ENCODE data around the gene NEURL1. TPM values are rescaled to one million over a fixed set of nuclear protein-coding genes. Genes with fewer than 3 reads are reported as not detected.
"Not testable (repeated sequence)": the region's sequence is repeated elsewhere in the genome, so short reads cannot be mapped to it uniquely, and the experiment has no call there.

The NEURL1 gene
- polyA plus RNA-seq, 4 donors: 14.6 to 48.6 (median 20.8) TPM

DNA sequence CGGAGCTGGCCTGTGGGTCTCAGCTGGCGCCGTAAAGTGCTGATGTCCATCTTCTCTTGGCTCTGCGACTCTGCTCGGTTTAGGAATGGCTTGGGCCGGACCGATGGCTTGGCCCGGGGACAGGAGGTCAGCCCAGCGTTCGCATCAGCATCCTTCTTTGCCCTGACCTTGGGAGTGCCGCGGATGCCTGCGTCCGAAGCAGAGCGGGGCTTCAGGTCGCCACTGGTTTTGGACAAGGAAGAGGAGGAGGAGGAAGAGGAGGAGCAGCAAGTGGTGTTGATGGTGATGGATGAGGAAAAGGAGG, 109.3 kb downstream of the NEURL1 start:
- Histone ChIP-seq H3K4me3 (ENCODE audit: low read depth in 1 of 3, low read length in 3 of 3) (no peak overlapping the region), H3K4me1 (ENCODE audit: control insufficient read depth in 3 of 3, insufficient read depth in 2 of 3, low read depth in 1 of 3, low read length in 2 of 3) (peaks cover 0 to 8% (median 0%) of the 10 kb centered on the region in 3 donors), H3K36me3 (ENCODE audit: control insufficient read depth in 3 of 3, insufficient read depth in 2 of 3, low read depth in 1 of 3, low read length in 3 of 3) (peaks cover 0 to 76% (median 2%) of the 10 kb centered on the region in 3 donors), H3K9me3 (ENCODE audit: control insufficient read depth in 2 of 2, insufficient read depth in 1 of 2, low read depth in 1 of 2, low read length in 1 of 2) (no peaks in the 10 kb centered on the region), H3K27me3 (ENCODE audit: control insufficient read depth in 3 of 3, insufficient read depth in 3 of 3, low read length in 3 of 3) (no peaks in the 10 kb centered on the region), H3K27ac (ENCODE audit: low read depth in 1 of 3, low read length in 2 of 3) (no peak overlapping the region)
- no peak for DNase-seq
- WGBS, 3 donors: 91 to 96% (median 91%) methylated on average over 16 of the region's 16 CpGs
- FAIRE-seq: no peak

DNA sequence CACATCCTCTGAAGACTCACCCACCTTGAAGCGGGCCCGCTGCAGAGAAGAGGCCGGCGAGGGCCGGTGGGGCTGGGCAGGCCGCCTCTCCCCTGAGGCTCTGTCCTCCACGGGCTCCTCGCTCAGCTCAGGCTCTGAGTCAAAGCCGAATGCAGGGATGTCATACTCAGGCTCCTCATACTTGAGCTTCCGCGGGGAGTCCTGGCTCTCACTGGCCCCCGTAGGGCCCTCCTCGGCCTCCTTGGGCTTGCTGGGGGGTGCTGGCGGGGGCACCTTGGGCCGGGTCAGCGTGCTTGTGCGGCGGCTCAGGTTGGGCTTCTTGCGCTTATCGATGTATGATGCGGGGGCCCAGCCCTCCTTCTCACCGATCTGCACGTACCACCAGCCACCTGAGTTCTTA, 109.9 kb downstream of the NEURL1 start:
- no peaks in the 10 kb centered on the region for H3K27me3 ChIP-seq (ENCODE audit: control insufficient read depth in 3 of 3, insufficient read depth in 3 of 3, low read length in 3 of 3)
- DNase-seq: no peak
- peaks cover 0 to 8% (median 0%) of the 10 kb centered on the region in 3 donors for H3K4me1 ChIP-seq (ENCODE audit: control insufficient read depth in 3 of 3, insufficient read depth in 2 of 3, low read depth in 1 of 3, low read length in 2 of 3)
- no peaks in the 10 kb centered on the region for H3K9me3 ChIP-seq (ENCODE audit: control insufficient read depth in 2 of 2, insufficient read depth in 1 of 2, low read depth in 1 of 2, low read length in 1 of 2)
- H3K27ac ChIP-seq (ENCODE audit: low read depth in 1 of 3, low read length in 2 of 3): no peak overlapping the region
- peaks cover 0 to 75% (median 2%) of the 10 kb centered on the region in 3 donors for H3K36me3 ChIP-seq (ENCODE audit: control insufficient read depth in 3 of 3, insufficient read depth in 2 of 3, low read depth in 1 of 3, low read length in 3 of 3)
- no peak for FAIRE-seq
- 95 to 97% (median 95%) methylated on average over 22 to 23 of the region's 23 CpGs for WGBS, 3 donors
- H3K4me3 ChIP-seq (ENCODE audit: low read depth in 1 of 3, low read length in 3 of 3): no peak overlapping the region

DNA sequence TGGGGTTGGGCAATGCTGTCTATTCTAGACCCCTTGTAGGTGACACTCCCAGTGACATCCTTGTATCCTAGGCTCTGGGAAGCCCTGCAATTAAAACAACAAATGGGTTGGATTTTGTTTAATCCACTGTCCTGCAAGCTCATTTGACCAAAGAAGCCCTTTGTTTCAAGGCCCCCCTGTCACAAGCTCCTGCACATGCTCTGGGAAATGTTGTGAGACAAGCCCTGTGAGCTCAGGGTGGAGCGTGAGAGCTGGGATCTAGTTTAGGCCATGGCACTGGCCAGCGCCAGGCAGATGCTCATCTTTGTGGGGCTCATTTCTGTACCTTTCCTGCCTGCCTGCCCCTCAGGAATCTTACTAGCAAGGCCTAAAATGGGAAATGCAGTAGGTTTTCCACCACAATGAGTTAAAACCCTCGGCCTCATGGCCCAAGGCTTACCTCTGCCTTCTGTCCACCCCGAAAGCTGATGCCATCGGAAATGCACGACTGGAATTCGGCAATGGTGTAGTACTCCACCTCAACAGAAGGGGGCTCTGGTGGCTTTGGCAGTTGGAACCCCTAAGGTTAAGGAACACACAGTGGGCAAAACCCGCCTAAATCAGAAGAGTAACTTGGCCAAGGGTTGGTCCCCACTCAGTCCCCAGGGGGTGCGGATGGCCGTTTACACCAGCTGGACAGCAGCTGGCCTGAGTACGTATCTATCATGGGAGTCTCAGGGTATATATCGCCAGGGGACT, 112.0 kb downstream of the NEURL1 start:
- H3K27ac ChIP-seq (ENCODE audit: low read depth in 1 of 3, low read length in 2 of 3): no peak overlapping the region
- peaks cover 0 to 78% (median 2%) of the 10 kb centered on the region in 3 donors for H3K36me3 ChIP-seq (ENCODE audit: control insufficient read depth in 3 of 3, insufficient read depth in 2 of 3, low read depth in 1 of 3, low read length in 3 of 3)

DNA sequence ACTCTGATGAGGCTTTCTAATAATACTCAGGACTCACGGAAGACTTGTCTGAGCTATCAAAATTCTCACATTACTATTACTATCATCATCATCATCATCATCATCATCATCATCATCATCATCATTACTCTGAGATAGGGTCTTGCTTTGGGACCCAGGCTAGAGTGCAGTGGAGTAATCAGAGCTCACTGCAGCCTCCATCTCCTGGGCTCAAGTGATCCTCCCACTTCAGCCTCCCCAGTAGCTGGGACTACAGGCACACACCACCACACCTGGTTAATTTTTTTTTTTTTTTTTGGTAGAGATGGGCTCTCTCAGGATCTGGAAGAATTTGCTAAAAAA, 112.6 kb downstream of the NEURL1 start:
- DNase-seq; FAIRE-seq; H3K9me3 ChIP-seq (ENCODE audit: control insufficient read depth in 2 of 2, insufficient read depth in 1 of 2, low read depth in 1 of 2, low read length in 1 of 2); H3K4me1 ChIP-seq (ENCODE audit: control insufficient read depth in 3 of 3, insufficient read depth in 2 of 3, low read depth in 1 of 3, low read length in 2 of 3); H3K4me3 ChIP-seq (ENCODE audit: low read depth in 1 of 3, low read length in 3 of 3); H3K27me3 ChIP-seq (ENCODE audit: control insufficient read depth in 3 of 3, insufficient read depth in 3 of 3, low read length in 3 of 3); H3K27ac ChIP-seq (ENCODE audit: low read depth in 1 of 3, low read length in 2 of 3): not testable (repeated sequence)
- H3K36me3 ChIP-seq (ENCODE audit: control insufficient read depth in 3 of 3, insufficient read depth in 2 of 3, low read depth in 1 of 3, low read length in 3 of 3): peaks cover 0 to 77% (median 2%) of the 10 kb centered on the region in 3 donors
- WGBS, 3 donors: 86 to 100% (median 88%) methylated on average over 1 of the region's 1 CpG

More for the DNA sequence above, 112.0 kb downstream of the NEURL1 start:
- no peak overlapping the region for H3K4me3 ChIP-seq (ENCODE audit: low read depth in 1 of 3, low read length in 3 of 3)
- no peaks in the 10 kb centered on the region for H3K9me3 ChIP-seq (ENCODE audit: control insufficient read depth in 2 of 2, insufficient read depth in 1 of 2, low read depth in 1 of 2, low read length in 1 of 2)
- 71 to 93% (median 86%) methylated on average over 12 of the region's 12 CpGs for WGBS, 3 donors
- FAIRE-seq (no peak), DNase-seq (peak in 1 of 2 donors; percentile 28)
- H3K4me1 ChIP-seq (ENCODE audit: control insufficient read depth in 3 of 3, insufficient read depth in 2 of 3, low read depth in 1 of 3, low read length in 2 of 3): no peaks in the 10 kb centered on the region
- no peaks in the 10 kb centered on the region for H3K27me3 ChIP-seq (ENCODE audit: control insufficient read depth in 3 of 3, insufficient read depth in 3 of 3, low read length in 3 of 3)

DNA sequence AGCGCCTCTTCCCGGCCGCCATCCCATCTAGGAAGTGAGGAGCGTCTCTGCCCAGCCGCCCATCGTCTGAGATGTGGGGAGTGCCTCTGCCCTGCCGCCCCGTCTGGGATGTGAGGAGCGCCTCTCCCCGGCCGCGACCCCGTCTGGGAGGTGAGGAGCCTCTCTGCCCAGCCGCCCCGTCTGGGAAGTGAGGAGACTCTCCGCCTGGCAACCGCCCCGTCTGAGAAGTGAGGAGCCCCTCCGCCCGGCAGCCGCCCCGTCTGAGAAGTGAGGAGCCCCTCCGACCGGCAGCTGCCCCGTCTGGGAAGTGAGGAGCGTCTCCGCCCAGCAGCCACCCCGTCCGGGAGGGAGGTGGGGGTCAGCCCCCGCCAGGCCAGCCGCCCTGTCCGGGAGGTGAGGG, 113.5 kb downstream of the NEURL1 start:
- not testable (repeated sequence) for H3K4me3 ChIP-seq (ENCODE audit: low read depth in 1 of 3, low read length in 3 of 3); FAIRE-seq; H3K27me3 ChIP-seq (ENCODE audit: control insufficient read depth in 3 of 3, insufficient read depth in 3 of 3, low read length in 3 of 3); DNase-seq; H3K27ac ChIP-seq (ENCODE audit: low read depth in 1 of 3, low read length in 2 of 3); H3K9me3 ChIP-seq (ENCODE audit: control insufficient read depth in 2 of 2, insufficient read depth in 1 of 2, low read depth in 1 of 2, low read length in 1 of 2); H3K4me1 ChIP-seq (ENCODE audit: control insufficient read depth in 3 of 3, insufficient read depth in 2 of 3, low read depth in 1 of 3, low read length in 2 of 3)
- peaks cover 0 to 74% (median 2%) of the 10 kb centered on the region in 3 donors for H3K36me3 ChIP-seq (ENCODE audit: control insufficient read depth in 3 of 3, insufficient read depth in 2 of 3, low read depth in 1 of 3, low read length in 3 of 3)
- 94 to 97% (median 97%) methylated on average over 13 to 28 of the region's 32 CpGs for WGBS, 3 donors

DNA sequence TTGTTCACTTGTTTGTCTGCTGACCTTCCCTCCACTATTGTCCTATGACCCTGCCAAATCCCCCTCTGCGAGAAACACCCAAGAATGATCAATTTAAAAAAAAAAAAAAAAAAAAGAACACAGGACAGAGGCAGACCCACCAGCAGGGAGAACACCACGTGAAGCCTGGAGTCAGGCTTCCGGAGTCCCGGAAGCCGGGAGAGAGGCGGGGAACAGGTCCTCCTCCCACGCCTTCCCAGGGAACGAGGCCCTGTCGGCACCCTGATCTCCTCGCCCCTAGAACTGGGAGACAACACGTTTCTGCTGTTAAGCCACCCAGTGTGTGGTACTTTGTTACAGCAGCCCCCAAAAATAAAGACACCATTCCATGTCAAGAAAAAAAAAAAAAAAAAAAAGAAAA, 114.6 kb downstream of the NEURL1 start:
- not testable (repeated sequence) for DNase-seq; H3K4me1 ChIP-seq (ENCODE audit: control insufficient read depth in 3 of 3, insufficient read depth in 2 of 3, low read depth in 1 of 3, low read length in 2 of 3); H3K4me3 ChIP-seq (ENCODE audit: low read depth in 1 of 3, low read length in 3 of 3); H3K27ac ChIP-seq (ENCODE audit: low read depth in 1 of 3, low read length in 2 of 3); H3K9me3 ChIP-seq (ENCODE audit: control insufficient read depth in 2 of 2, insufficient read depth in 1 of 2, low read depth in 1 of 2, low read length in 1 of 2); FAIRE-seq; H3K27me3 ChIP-seq (ENCODE audit: control insufficient read depth in 3 of 3, insufficient read depth in 3 of 3, low read length in 3 of 3)
- WGBS, 3 donors: 75 to 92% (median 87%) methylated on average over 7 to 11 of the region's 11 CpGs
- H3K36me3 ChIP-seq (ENCODE audit: control insufficient read depth in 3 of 3, insufficient read depth in 2 of 3, low read depth in 1 of 3, low read length in 3 of 3): peaks cover 0 to 74% (median 2%) of the 10 kb centered on the region in 3 donors

DNA sequence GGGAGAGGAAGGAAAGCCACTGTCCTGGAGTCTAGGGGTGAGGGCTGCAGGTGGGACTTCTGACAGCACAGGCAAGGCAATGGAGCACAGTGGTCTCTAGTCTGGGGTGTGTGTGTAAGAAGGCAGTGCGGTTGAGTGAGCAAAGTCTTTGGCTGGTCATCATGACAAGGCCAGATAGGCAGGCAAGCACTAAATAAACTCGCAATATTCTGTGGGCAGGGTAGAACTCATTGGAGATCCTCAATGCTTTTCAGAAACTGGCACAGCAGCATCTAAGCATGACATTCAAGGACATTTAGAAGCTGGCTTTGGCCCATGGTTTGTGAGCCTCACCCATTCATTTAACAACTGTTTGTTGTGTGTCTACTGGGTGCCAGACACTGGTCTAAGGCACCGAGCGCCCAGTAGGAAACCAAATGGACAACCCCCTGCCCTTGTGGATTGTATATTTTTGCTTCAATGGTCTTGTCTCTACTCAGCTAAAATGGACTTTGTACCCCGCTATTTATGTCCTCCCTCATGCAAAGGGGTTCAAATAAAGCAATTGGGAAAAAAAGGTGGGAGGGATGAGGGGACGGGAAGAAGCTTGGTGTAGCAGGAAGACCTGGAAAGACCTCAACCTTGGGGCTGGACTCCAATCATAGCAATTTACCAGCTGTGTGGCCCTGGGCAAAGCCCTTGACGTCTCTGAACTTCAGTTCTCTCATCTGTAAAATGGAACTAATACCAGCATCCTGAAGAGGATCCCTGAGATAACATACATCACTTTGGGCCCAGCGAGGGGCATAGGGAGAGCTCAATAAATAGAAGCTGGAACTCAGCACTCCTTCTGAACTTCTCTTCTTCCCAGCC, 116.0 kb downstream of the NEURL1 start:
- Histone ChIP-seq H3K36me3 (ENCODE audit: control insufficient read depth in 3 of 3, insufficient read depth in 2 of 3, low read depth in 1 of 3, low read length in 3 of 3) (peaks cover 0 to 71% (median 2%) of the 10 kb centered on the region in 3 donors), H3K4me1 (ENCODE audit: control insufficient read depth in 3 of 3, insufficient read depth in 2 of 3, low read depth in 1 of 3, low read length in 2 of 3) (no peaks in the 10 kb centered on the region), H3K27ac (ENCODE audit: low read depth in 1 of 3, low read length in 2 of 3) (peak overlapping the region in 1 of 3 donors; percentile 0), H3K27me3 (ENCODE audit: control insufficient read depth in 3 of 3, insufficient read depth in 3 of 3, low read length in 3 of 3) (no peaks in the 10 kb centered on the region), H3K9me3 (ENCODE audit: control insufficient read depth in 2 of 2, insufficient read depth in 1 of 2, low read depth in 1 of 2, low read length in 1 of 2) (no peaks in the 10 kb centered on the region), H3K4me3 (ENCODE audit: low read depth in 1 of 3, low read length in 3 of 3) (no peak overlapping the region)
- WGBS, 3 donors: 93 to 97% (median 94%) methylated on average over 8 of the region's 8 CpGs
- FAIRE-seq (no peak), DNase-seq (no peak)

DNA sequence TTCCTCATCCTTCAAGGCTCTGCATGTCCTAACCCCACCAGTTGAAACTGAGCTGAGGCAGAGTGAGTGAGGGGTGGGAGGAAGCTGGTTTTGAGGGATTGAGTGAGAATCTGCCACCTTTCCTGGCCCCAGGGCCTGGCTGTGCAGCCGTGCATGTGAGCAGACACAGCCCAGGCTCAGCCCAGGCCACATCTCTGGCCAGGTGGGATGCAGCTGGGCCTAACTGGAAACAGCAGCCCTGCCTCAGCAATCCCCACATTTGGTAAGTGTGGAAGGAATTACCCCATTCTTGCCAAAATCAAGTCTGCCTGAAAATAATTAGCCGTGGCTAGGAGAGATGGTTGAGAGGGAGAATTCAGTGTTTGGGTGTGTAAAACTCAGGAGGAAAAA, 116.6 kb downstream of the NEURL1 start:
- H3K4me3 ChIP-seq (ENCODE audit: low read depth in 1 of 3, low read length in 3 of 3): no peak overlapping the region
- H3K36me3 ChIP-seq (ENCODE audit: control insufficient read depth in 3 of 3, insufficient read depth in 2 of 3, low read depth in 1 of 3, low read length in 3 of 3): peaks cover 0 to 71% (median 0%) of the 10 kb centered on the region in 3 donors
- H3K9me3 ChIP-seq (ENCODE audit: control insufficient read depth in 2 of 2, insufficient read depth in 1 of 2, low read depth in 1 of 2, low read length in 1 of 2): no peaks in the 10 kb centered on the region
- peak overlapping the region in 1 of 3 donors; percentile 0 for H3K27ac ChIP-seq (ENCODE audit: low read depth in 1 of 3, low read length in 2 of 3)
- DNase-seq (no peak), FAIRE-seq (no peak)
- H3K27me3 ChIP-seq (ENCODE audit: control insufficient read depth in 3 of 3, insufficient read depth in 3 of 3, low read length in 3 of 3): no peaks in the 10 kb centered on the region
- H3K4me1 ChIP-seq (ENCODE audit: control insufficient read depth in 3 of 3, insufficient read depth in 2 of 3, low read depth in 1 of 3, low read length in 2 of 3): peaks cover 0 to 5% (median 0%) of the 10 kb centered on the region in 3 donors
- 62 to 81% (median 63%) methylated on average over 2 of the region's 2 CpGs for WGBS, 3 donors

Measured in small intestine (tissue), 7 donors.